Neural cell (in vitro differentiated cells): ENCODE data around the gene CACNA1C. TPM values are rescaled to one million over a fixed set of nuclear protein-coding genes. Genes with fewer than 3 reads are reported as not detected.

Source experiments
- H2AFZ ChIP-seq: fragments of 200-600, 300-800 bp; sonication (generic), shearing (Covaris generic); 2 replicates; pipeline ENCODE4 v1.6.0; 2014; ENCODE audit warnings: low read depth, mild to moderate bottlenecking, antibody characterized with exemption, low read length, moderate library complexity
- H3F3A ChIP-seq: fragments of 200-600 bp; shearing (Covaris generic); 2 replicates; pipeline ENCODE4 v1.6.1; 2016; ENCODE audit warnings: mild to moderate bottlenecking, moderate library complexity, mixed read lengths, antibody characterized with exemption, low read length; ENCODE audit not compliant: insufficient read depth, poor library complexity, severe bottlenecking
- H3K27ac ChIP-seq: fragments of 200-600, 300-800 bp; sonication (generic), shearing (Covaris generic); 2 replicates; pipeline ENCODE4 v1.5.1; 2014; ENCODE audit warnings: mild to moderate bottlenecking, low read length, moderate library complexity
- H3K27me3 ChIP-seq: fragments of 300-800, 200-600 bp; sonication (generic), shearing (Covaris generic); 2 replicates; pipeline ENCODE4 v1.6.0; 2014; ENCODE audit warnings: mild to moderate bottlenecking, low read depth, low read length, moderate library complexity; ENCODE audit not compliant: insufficient read depth
- H3K36me3 ChIP-seq: fragments of 300-800, 200-600 bp; sonication (generic), shearing (Covaris generic); 2 replicates; pipeline ENCODE4 v1.5.1; 2014; ENCODE audit warnings: mild to moderate bottlenecking, antibody characterized with exemption, low read length, moderate library complexity; ENCODE audit not compliant: insufficient read depth
- H3K4me2 ChIP-seq: fragments of 300-800, 200-600 bp; sonication (generic), shearing (Covaris generic); 2 replicates; pipeline ENCODE4 v1.6.0; 2014; ENCODE audit warnings: mild to moderate bottlenecking, low read length
- H3K4me3 ChIP-seq: fragments of 300-800, 200-600 bp; sonication (generic), shearing (Covaris generic); 2 replicates; pipeline ENCODE4 v1.5.1; 2014; ENCODE audit warnings: mild to moderate bottlenecking, low read length, moderate library complexity
- H3K79me2 ChIP-seq: fragments of 200-600 bp; shearing (Covaris generic); replicated peaks from 2 replicates; pipeline ENCODE4 v1.6.0; 2014; ENCODE audit warnings: mild to moderate bottlenecking, low read length, moderate library complexity; ENCODE audit not compliant: insufficient read depth
- H3K9ac ChIP-seq: fragments of 300-800, 200-600 bp; sonication (generic), shearing (Covaris generic); 2 replicates; pipeline ENCODE4 v1.6.1; 2016; ENCODE audit warnings: mild to moderate bottlenecking, low read length, mixed read lengths
- H3K9me2 ChIP-seq: fragments of 200-600 bp; shearing (Covaris generic); 2 replicates; pipeline ENCODE4 v1.6.1; 2016; ENCODE audit warnings: mild to moderate bottlenecking, low read length, mixed read lengths; ENCODE audit not compliant: insufficient read depth
- H3K9me3 ChIP-seq: fragments of 200-600, 300-800 bp; sonication (generic), shearing (Covaris generic); 2 replicates; pipeline ENCODE4 v1.6.1; 2016; ENCODE audit warnings: mild to moderate bottlenecking, mixed run types, low read length, moderate library complexity, mixed read lengths
- H4K20me1 ChIP-seq: fragments of 200-600 bp; shearing (Covaris generic); 2 replicates; pipeline ENCODE4 v1.6.1; 2016; ENCODE audit warnings: mild to moderate bottlenecking, mixed run types; ENCODE audit not compliant: insufficient read depth
- EP300 ChIP-seq: fragments of 450-650 bp; conservative IDR thresholded peaks from 2 replicates; pipeline ENCODE4 v1.6.1; 2014; ENCODE audit warnings: antibody characterized with exemption, mild to moderate bottlenecking, moderate library complexity; ENCODE audit not compliant: poor library complexity, severe bottlenecking
- EZH2 ChIP-seq: fragments of 200-600, 300-800 bp; shearing (Covaris generic), sonication (generic); IDR thresholded peaks from 2 replicates; pipeline ENCODE4 v1.6.1; 2014; ENCODE audit warnings: antibody characterized with exemption, low read length, borderline replicate concordance, mild to moderate bottlenecking; ENCODE audit not compliant: insufficient read depth, poor library complexity, severe bottlenecking
- MXI1 ChIP-seq: fragments of 450-650 bp; conservative IDR thresholded peaks from 2 replicates; pipeline ENCODE4 v1.6.1; 2014; ENCODE audit warnings: antibody characterized with exemption, mild to moderate bottlenecking; ENCODE audit not compliant: poor library complexity, severe bottlenecking
- POLR2AphosphoS5 ChIP-seq: IDR thresholded peaks from 2 replicates; pipeline ENCODE4 v1.6.1; 2012
- RAD21 ChIP-seq: fragments of 450-650 bp; conservative IDR thresholded peaks from 2 replicates; pipeline ENCODE4 v1.6.1; 2014; ENCODE audit warnings: antibody characterized with exemption, mild to moderate bottlenecking, moderate library complexity
- SMC3 ChIP-seq: fragments of 450-650 bp; conservative IDR thresholded peaks from 2 replicates; pipeline ENCODE4 v1.6.1; 2014; ENCODE audit warnings: antibody characterized with exemption, mild to moderate bottlenecking, moderate library complexity; ENCODE audit not compliant: poor library complexity
- TAF1 ChIP-seq: IDR thresholded peaks from 2 replicates; pipeline ENCODE4 v1.6.1; 2012; ENCODE audit warnings: low read depth
- polyA plus RNA-seq: library from polyadenylated mRNA; depleted of rRNA; stranded (reverse); fragments of >200 nt; gene quantifications from 2 replicates; pipeline ENCODE4 v1.2.3, GENCODE V29; 2014
- TF ChIP-seq, protein P1 (sequence below): fragments of 450-650 bp; IDR thresholded peaks from 2 replicates; pipeline ENCODE4 v1.5.1; 2014; ENCODE audit warnings: antibody characterized with exemption, mild to moderate bottlenecking, moderate library complexity; ENCODE audit not compliant: poor library complexity, severe bottlenecking
- TF ChIP-seq, protein P2 (sequence below): IDR thresholded peaks from 2 replicates; pipeline ENCODE4 v1.6.1; 2012; ENCODE audit warnings: borderline replicate concordance

The CACNA1C gene
- polyA plus RNA-seq, 1 donor from 2014 or later = 9.7 TPM

DNA sequence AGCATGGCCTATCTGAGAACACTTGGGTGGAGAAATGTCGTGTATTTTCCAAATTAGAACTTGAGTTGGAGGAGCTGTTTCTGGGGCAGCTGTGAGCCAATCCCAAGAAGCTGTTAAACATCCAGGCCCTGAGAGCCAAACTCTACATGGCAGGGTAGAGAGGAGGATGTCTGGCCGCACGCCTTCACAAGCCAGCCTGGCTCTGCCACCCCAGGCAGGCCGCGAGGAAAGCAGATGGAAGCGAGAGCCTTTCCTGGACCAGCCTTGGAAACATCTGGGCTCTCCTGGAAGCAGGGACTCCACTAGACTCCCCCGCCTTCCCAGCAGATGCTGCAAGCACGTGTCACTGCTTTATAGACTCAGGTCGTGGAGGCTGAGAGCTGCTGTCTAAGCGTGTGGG lies 429.2 kb downstream of the CACNA1C start:
- Histone ChIP-seq H3K9ac (no peak overlapping the region), H2AFZ (no peak overlapping the region), H3K9me3 (no peaks in the 10 kb centered on the region), H3K27me3 (no peaks in the 10 kb centered on the region), H3K36me3 (no peaks in the 10 kb centered on the region), H3K9me2 (no peaks in the 10 kb centered on the region), H3K79me2 (no peaks in the 10 kb centered on the region), H3K4me2 (no peak overlapping the region), H3K27ac (no peak overlapping the region), H4K20me1 (no peaks in the 10 kb centered on the region), H3F3A (no peaks in the 10 kb centered on the region), H3K4me3 (no peak overlapping the region)
- TF ChIP-seq, protein P1, sequence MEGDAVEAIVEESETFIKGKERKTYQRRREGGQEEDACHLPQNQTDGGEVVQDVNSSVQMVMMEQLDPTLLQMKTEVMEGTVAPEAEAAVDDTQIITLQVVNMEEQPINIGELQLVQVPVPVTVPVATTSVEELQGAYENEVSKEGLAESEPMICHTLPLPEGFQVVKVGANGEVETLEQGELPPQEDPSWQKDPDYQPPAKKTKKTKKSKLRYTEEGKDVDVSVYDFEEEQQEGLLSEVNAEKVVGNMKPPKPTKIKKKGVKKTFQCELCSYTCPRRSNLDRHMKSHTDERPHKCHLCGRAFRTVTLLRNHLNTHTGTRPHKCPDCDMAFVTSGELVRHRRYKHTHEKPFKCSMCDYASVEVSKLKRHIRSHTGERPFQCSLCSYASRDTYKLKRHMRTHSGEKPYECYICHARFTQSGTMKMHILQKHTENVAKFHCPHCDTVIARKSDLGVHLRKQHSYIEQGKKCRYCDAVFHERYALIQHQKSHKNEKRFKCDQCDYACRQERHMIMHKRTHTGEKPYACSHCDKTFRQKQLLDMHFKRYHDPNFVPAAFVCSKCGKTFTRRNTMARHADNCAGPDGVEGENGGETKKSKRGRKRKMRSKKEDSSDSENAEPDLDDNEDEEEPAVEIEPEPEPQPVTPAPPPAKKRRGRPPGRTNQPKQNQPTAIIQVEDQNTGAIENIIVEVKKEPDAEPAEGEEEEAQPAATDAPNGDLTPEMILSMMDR = no peak
- TF ChIP-seq, protein P2, sequence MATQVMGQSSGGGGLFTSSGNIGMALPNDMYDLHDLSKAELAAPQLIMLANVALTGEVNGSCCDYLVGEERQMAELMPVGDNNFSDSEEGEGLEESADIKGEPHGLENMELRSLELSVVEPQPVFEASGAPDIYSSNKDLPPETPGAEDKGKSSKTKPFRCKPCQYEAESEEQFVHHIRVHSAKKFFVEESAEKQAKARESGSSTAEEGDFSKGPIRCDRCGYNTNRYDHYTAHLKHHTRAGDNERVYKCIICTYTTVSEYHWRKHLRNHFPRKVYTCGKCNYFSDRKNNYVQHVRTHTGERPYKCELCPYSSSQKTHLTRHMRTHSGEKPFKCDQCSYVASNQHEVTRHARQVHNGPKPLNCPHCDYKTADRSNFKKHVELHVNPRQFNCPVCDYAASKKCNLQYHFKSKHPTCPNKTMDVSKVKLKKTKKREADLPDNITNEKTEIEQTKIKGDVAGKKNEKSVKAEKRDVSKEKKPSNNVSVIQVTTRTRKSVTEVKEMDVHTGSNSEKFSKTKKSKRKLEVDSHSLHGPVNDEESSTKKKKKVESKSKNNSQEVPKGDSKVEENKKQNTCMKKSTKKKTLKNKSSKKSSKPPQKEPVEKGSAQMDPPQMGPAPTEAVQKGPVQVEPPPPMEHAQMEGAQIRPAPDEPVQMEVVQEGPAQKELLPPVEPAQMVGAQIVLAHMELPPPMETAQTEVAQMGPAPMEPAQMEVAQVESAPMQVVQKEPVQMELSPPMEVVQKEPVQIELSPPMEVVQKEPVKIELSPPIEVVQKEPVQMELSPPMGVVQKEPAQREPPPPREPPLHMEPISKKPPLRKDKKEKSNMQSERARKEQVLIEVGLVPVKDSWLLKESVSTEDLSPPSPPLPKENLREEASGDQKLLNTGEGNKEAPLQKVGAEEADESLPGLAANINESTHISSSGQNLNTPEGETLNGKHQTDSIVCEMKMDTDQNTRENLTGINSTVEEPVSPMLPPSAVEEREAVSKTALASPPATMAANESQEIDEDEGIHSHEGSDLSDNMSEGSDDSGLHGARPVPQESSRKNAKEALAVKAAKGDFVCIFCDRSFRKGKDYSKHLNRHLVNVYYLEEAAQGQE = no peak
- no peak for TF ChIP-seq RAD21
- no peak for TF ChIP-seq MXI1
- no peak for TF ChIP-seq POLR2AphosphoS5
- no peak for TF ChIP-seq TAF1
- no peak for TF ChIP-seq EZH2
- no peak for TF ChIP-seq SMC3
- no peak for TF ChIP-seq EP300

DNA sequence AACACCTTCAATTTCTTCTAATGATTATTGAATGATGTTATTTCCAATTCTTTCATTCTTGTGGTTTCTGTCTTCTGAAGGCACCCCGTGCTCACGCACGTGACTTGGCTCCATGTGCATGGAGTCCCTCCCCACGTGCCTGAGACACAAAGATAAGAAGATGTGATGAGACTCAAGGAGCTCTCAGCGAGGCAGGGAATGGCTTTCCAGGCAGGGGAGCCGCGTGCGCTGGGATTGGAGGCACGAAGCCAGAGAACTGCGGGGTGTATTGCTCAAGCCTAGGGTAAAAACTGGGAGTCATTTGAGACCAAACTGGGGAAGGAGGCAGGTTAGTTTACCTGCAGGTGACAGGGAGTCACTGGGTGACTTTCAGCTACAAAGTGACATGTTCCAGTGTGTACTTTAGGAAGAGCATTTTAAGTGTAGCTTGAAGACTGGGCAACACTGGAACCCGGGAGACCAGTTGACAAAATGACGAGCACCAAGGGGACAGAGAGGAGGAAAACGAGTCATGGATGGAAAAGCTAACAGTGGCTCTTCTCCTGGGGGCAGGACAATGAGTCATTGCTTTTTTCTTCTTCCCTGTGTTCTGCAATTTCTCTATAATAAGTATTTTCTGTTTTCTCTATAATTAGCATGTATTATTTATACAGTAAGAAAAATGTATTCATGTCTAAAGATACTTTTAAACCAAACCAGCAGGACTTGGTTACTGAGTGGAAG lies 430.3 kb downstream of the CACNA1C start:
- no peaks in the 10 kb centered on the region for H4K20me1 ChIP-seq
- no peak overlapping the region for H2AFZ ChIP-seq

More for the DNA sequence above, 430.3 kb downstream of the CACNA1C start:
- TF ChIP-seq POLR2AphosphoS5 (no peak), EZH2 (no peak), MXI1 (no peak), RAD21 (no peak), SMC3 (no peak), EP300 (no peak), TAF1 (no peak)
- TF ChIP-seq, protein P2 = no peak
- TF ChIP-seq, protein P1 = no peak
- Histone ChIP-seq H3K79me2 (no peaks in the 10 kb centered on the region), H3K9me2 (no peaks in the 10 kb centered on the region), H3F3A (no peaks in the 10 kb centered on the region), H3K4me3 (no peak overlapping the region), H3K27me3 (no peaks in the 10 kb centered on the region), H3K4me2 (no peak overlapping the region), H3K27ac (no peak overlapping the region), H3K36me3 (no peaks in the 10 kb centered on the region), H3K9ac (no peak overlapping the region), H3K9me3 (no peaks in the 10 kb centered on the region)
